ENCODE results near the gene PPP2R5C.

DNA sequence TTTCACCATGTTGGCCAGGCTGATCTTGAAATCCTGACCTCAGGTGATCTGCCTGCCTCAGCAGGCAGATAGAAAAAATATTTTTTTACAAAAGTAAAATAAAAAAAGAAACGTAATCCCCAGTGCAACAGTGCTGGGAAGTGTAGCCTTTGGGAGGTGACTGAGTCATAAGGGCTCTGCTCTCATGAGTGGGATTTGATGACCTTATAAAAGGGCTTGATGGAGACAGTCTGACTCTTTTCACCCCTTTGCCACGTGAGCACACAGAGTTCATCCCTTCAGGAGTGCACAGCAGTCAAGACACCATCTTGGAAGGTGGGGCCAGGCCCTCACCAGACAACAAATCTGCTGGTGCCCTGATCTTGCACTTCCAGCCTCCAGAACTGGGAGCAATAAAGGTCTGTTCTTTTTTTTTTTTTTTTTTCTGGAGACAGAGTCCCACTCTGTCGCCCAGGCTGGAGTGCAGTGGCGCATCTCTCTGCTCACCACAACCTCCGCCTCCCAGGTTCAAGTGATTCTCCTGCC lies 178.2 kb downstream of the PPP2R5C start:
- TF ChIP-seq, protein P1, sequence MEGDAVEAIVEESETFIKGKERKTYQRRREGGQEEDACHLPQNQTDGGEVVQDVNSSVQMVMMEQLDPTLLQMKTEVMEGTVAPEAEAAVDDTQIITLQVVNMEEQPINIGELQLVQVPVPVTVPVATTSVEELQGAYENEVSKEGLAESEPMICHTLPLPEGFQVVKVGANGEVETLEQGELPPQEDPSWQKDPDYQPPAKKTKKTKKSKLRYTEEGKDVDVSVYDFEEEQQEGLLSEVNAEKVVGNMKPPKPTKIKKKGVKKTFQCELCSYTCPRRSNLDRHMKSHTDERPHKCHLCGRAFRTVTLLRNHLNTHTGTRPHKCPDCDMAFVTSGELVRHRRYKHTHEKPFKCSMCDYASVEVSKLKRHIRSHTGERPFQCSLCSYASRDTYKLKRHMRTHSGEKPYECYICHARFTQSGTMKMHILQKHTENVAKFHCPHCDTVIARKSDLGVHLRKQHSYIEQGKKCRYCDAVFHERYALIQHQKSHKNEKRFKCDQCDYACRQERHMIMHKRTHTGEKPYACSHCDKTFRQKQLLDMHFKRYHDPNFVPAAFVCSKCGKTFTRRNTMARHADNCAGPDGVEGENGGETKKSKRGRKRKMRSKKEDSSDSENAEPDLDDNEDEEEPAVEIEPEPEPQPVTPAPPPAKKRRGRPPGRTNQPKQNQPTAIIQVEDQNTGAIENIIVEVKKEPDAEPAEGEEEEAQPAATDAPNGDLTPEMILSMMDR (IDR thresholded peaks at IDR 0.05) = no peak
- TF ChIP-seq POLR2A (IDR thresholded peaks at IDR 0.05) = no peak

Measured in uterus (tissue), 2 donors.